ENCODE data around the gene PPM1F. TPM values are rescaled to one million over a fixed set of nuclear protein-coding genes. Genes with fewer than 3 reads are reported as not detected.

The PPM1F gene, protein sequence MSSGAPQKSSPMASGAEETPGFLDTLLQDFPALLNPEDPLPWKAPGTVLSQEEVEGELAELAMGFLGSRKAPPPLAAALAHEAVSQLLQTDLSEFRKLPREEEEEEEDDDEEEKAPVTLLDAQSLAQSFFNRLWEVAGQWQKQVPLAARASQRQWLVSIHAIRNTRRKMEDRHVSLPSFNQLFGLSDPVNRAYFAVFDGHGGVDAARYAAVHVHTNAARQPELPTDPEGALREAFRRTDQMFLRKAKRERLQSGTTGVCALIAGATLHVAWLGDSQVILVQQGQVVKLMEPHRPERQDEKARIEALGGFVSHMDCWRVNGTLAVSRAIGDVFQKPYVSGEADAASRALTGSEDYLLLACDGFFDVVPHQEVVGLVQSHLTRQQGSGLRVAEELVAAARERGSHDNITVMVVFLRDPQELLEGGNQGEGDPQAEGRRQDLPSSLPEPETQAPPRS
- polyA plus RNA-seq (15.6 to 21.8 TPM (median 18.2 TPM) in 3 replicates), polyA minus RNA-seq (12.7 to 36.0 TPM (median 14.8 TPM) in 3 replicates)
- 6.5 TPM for polyA plus RNA-seq (2011; ENCODE audit: low read depth)
- 11.6 and 17.2 TPM in 2 replicates for polyA plus RNA-seq (2011; cell fraction: cytosol; rRNA removed)
- 30.9 and 41.7 TPM in 2 replicates for polyA plus RNA-seq (2011; cell fraction: nucleus; rRNA removed)
- polyA plus RNA-seq (2012; ENCODE audit: low replicate concordance): 14.4 and 22.8 TPM in 2 replicates
- 21.7 TPM for polyA minus RNA-seq (2011; cell fraction: cytosol; rRNA and poly(A)+ RNA removed)
- polyA minus RNA-seq (2011; cell fraction: nucleus; rRNA and poly(A)+ RNA removed): 15.7 and 19.9 TPM in 2 replicates

DNA sequence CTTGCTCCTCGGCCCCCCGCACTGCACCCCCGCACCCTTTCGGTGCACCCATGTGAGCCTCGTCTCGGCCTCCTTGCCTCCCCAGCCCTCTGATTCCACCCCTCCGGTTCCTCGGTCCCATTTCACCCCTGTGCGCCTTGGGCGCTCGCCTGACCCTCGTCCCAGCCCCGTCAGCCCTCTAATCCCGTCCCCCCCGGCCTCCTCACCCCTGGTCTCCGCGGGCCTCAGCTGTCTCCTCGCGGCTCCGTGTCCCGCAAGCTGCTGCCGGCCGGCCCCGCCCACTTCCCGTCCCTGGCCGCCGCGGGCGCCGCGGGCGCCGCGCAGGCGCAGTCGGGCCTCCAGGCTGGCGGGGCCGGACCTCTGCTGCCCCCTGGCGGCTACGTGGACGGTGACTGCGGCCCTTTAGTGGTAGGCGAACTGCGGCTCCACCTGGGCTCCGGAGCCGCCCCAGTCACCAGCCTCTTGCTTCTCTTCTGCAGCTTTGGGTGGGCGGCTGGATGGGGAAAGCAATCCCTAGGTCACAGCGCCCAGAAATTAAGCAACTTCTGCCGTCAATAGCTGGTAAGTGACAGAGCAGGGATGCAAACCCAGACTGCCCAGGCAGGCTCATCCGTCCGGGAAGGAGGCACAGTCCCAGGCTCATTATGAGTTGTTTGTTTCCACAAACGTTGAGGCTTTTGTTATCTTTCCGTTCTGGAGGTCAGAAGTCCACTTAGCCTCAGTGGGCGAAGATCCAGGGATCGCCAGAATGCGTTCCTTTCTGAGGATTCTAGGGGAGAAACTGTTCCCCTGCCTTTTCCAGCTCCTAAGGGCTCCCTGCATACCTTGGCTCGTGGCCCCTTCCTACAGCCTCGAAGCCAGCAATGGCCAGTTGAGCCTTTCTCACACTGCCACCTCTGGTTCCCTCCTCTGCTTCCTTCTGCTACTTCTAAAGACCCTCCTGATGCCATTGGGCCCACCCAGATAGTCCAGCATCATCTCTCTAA is at the start of gene PPM1F:
Gene PPM1F, minus strand, starts transcription at position 263 of the 986 bp plus-strand sequence. CDS start 6,800 bp downstream, outside the sequence.
- peaks cover 31% of the 10 kb centered on the region for H3K79me2 ChIP-seq (ENCODE audit: control insufficient read depth, insufficient read depth, low read length)
- dilution Hi-C loops (cut with MboI; ENCODE audit: extremely low pct_ligation_motif_present, low sequenced_read_pairs): no loop called here
- H2AFZ ChIP-seq (ENCODE audit: control insufficient read depth, low read length): peak within 1 kb of the TSS; percentile 78
- TF ChIP-seq EZH2 (IDR thresholded peaks at IDR 0.05; ENCODE audit: low read length): no peak
- TF ChIP-seq, protein P1, sequence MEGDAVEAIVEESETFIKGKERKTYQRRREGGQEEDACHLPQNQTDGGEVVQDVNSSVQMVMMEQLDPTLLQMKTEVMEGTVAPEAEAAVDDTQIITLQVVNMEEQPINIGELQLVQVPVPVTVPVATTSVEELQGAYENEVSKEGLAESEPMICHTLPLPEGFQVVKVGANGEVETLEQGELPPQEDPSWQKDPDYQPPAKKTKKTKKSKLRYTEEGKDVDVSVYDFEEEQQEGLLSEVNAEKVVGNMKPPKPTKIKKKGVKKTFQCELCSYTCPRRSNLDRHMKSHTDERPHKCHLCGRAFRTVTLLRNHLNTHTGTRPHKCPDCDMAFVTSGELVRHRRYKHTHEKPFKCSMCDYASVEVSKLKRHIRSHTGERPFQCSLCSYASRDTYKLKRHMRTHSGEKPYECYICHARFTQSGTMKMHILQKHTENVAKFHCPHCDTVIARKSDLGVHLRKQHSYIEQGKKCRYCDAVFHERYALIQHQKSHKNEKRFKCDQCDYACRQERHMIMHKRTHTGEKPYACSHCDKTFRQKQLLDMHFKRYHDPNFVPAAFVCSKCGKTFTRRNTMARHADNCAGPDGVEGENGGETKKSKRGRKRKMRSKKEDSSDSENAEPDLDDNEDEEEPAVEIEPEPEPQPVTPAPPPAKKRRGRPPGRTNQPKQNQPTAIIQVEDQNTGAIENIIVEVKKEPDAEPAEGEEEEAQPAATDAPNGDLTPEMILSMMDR (optimal IDR thresholded peaks at IDR 0.05 in 1 of 3, IDR thresholded peaks at IDR 0.05 in 1 of 3, conservative IDR thresholded peaks at IDR 0.05 in 1 of 3; ENCODE audit: extremely low read depth in 1 of 3, insufficient read depth in 2 of 3, low read length in 3 of 3): peak; percentile 63 to 91 (median 83)
- no peak for FAIRE-seq
- no peaks in the 10 kb centered on the region for H3K27me3 ChIP-seq (ENCODE audit: control insufficient read depth, extremely low read depth, insufficient read depth, low read length)
- H3K4me2 ChIP-seq (ENCODE audit: control insufficient read depth, extremely low read depth, insufficient read depth, low read depth, low read length): peak within 1 kb of the TSS; percentile 87
- peak within 1 kb of the TSS; percentile 69 to 76 (median 76) for H3K4me3 ChIP-seq (ENCODE audit: control insufficient read depth in 2 of 3, extremely low read depth in 1 of 3, insufficient read depth in 2 of 3, low read depth in 1 of 3, low read length in 3 of 3)
- peaks cover 0 to 7% of the 10 kb centered on the region in 2 experiments for H3K36me3 ChIP-seq (ENCODE audit: control insufficient read depth in 2 of 2, extremely low read depth in 1 of 2, insufficient read depth in 2 of 2, low read length in 2 of 2)
- no peaks in the 10 kb centered on the region for H3K9me1 ChIP-seq (ENCODE audit: control insufficient read depth, extremely low read depth, insufficient read depth, low read length)
- no peak for DNase-seq (ENCODE audit: low read depth, low spot score)
- no peaks in the 10 kb centered on the region for H3K9me3 ChIP-seq (ENCODE audit: control insufficient read depth, low read depth, low read length)
- H4K20me1 ChIP-seq (ENCODE audit: control insufficient read depth, extremely low read depth, insufficient read depth, low read length): no peaks in the 10 kb centered on the region
- H3K27ac ChIP-seq (ENCODE audit: control insufficient read depth, insufficient read depth, low read length): peak within 1 kb of the TSS; percentile 63
- H3K4me1 ChIP-seq (ENCODE audit: control insufficient read depth, extremely low read depth, insufficient read depth, low read length): peaks cover 7% of the 10 kb centered on the region
- peak within 1 kb of the TSS; percentile 81 for H3K9ac ChIP-seq (ENCODE audit: control insufficient read depth, extremely low read depth, insufficient read depth, low read length)

DNA sequence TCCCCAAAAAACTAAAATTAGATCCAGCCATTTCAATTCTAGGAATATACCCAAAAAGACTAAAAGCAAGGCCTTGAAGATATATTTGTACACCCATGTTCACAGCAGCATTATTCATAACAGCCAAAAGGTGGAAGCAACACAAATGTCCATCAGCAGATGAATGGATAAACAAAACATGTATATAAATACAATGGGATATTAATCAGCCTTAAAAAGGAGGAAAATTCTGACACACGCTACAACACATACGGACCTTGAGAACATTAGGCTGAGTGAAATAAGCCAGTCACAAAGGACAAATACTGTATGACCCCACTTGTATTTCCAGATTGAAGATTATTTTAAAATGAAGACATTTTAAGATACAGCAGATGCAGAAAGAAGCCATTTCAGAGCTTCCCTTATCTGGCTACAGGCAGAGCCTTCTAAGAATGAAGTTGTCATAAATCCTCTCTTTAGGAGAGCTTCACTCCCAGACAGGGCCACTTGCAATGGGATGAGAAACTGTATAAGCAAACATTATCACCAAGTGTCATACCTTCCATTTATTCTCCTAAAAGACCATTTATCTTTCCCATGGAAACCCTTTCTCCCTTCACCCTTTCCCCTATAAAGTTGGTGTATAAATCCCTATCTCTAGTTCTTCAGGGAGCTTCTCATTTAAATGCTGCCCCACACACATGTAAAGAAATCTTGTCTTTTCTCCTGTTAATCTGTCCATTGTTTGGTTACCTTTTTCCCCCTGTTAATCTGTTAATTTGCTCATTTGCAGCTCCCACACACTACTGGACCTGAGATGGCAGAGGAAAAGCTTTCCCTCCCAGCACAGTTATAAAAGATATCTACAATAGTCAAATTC is 49.2 kb upstream of the PPM1F start:
- dilution Hi-C loops (cut with MboI; ENCODE audit: extremely low pct_ligation_motif_present, low sequenced_read_pairs): no loop called here
- Histone ChIP-seq H3K36me3 (ENCODE audit: control insufficient read depth in 2 of 2, extremely low read depth in 1 of 2, insufficient read depth in 2 of 2, low read length in 2 of 2) (no peaks in the 10 kb centered on the region), H3K79me2 (ENCODE audit: control insufficient read depth, insufficient read depth, low read length) (no peaks in the 10 kb centered on the region), H3K27me3 (ENCODE audit: control insufficient read depth, extremely low read depth, insufficient read depth, low read length) (no peaks in the 10 kb centered on the region), H3K9me1 (ENCODE audit: control insufficient read depth, extremely low read depth, insufficient read depth, low read length) (no peaks in the 10 kb centered on the region), H2AFZ (ENCODE audit: control insufficient read depth, low read length) (no peak overlapping the region), H4K20me1 (ENCODE audit: control insufficient read depth, extremely low read depth, insufficient read depth, low read length) (no peaks in the 10 kb centered on the region), H3K9ac (ENCODE audit: control insufficient read depth, extremely low read depth, insufficient read depth, low read length) (no peak overlapping the region), H3K4me2 (ENCODE audit: control insufficient read depth, extremely low read depth, insufficient read depth, low read depth, low read length) (no peak overlapping the region), H3K4me3 (ENCODE audit: control insufficient read depth in 2 of 3, extremely low read depth in 1 of 3, insufficient read depth in 2 of 3, low read depth in 1 of 3, low read length in 3 of 3) (no peak overlapping the region), H3K9me3 (ENCODE audit: control insufficient read depth, low read depth, low read length) (no peaks in the 10 kb centered on the region), H3K4me1 (ENCODE audit: control insufficient read depth, extremely low read depth, insufficient read depth, low read length) (peaks cover 4% of the 10 kb centered on the region), H3K27ac (ENCODE audit: control insufficient read depth, insufficient read depth, low read length) (no peak overlapping the region)
- FAIRE-seq (no peak), DNase-seq (ENCODE audit: low read depth, low spot score) (no peak)
- TF ChIP-seq, protein P1 (optimal IDR thresholded peaks at IDR 0.05 in 1 of 3, IDR thresholded peaks at IDR 0.05 in 1 of 3, conservative IDR thresholded peaks at IDR 0.05 in 1 of 3; ENCODE audit: extremely low read depth in 1 of 3, insufficient read depth in 2 of 3, low read length in 3 of 3): no peak
- TF ChIP-seq EZH2 (IDR thresholded peaks at IDR 0.05; ENCODE audit: low read length): no peak

All from keratinocyte (primary cell).